ENCODE results near the gene LRP10. TPM values are rescaled to one million over a fixed set of nuclear protein-coding genes. Genes with fewer than 3 reads are reported as not detected.

LRP10 gene
- polyA plus RNA-seq, 1 donor from 2014 or later = 0.22 TPM

DNA sequence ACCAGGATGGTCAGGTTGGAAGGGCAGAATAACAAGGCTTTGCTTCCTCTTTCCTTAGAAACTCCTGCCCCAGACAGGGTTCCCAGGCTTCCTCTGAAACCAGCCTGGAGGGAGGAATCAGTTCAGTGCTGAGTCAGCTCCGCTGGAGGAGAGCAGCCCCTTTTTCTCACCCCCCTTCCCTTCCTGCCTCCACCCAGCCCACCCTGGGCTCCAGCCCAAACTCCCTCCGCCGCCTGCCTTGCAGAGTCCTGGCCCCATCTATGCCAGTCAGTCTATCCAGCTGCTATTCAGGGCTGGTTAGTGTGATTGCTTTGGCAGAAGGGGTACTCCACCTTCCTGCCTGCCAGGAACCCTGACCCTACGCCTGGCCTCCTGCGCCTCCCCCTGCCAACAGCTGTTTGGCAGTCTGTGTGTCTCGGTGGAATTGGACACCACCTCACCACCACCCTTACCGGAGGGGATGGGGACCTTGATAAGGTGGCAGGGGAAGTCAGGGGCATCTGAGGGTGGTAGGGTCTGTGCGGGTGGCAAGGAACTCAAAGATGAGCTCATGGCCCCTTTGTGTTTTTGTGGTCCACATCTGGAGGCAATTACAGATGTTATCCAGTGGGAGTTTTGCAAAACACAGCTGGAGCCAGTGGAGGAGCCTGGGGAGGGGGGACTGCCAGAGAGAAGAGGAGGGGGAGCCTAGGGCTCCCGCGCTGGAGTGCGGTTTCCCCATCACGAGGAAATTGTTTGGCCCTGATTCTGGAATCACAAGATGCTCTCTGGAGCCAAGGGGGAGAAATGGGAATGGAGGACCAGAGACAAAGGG is 23.0 kb upstream of the LRP10 start:
- Histone ChIP-seq H2AFZ (ENCODE audit: low read depth, low read length) (no peak overlapping the region), H3F3A (ENCODE audit: insufficient read depth, low read length, poor library complexity, severe bottlenecking) (no peaks in the 10 kb centered on the region), H3K9me3 (ENCODE audit: low read length) (no peaks in the 10 kb centered on the region), H3K27me3 (ENCODE audit: insufficient read depth, low read depth, low read length) (no peaks in the 10 kb centered on the region), H3K9ac (ENCODE audit: low read length) (no peak overlapping the region), H3K9me2 (ENCODE audit: insufficient read depth, low read length) (no peaks in the 10 kb centered on the region), H3K27ac (ENCODE audit: low read length) (no peak overlapping the region), H4K20me1 (ENCODE audit: insufficient read depth) (no peaks in the 10 kb centered on the region), H3K4me3 (ENCODE audit: low read length) (no peak overlapping the region), H3K79me2 (replicated peaks; ENCODE audit: insufficient read depth, low read length) (no peaks in the 10 kb centered on the region), H3K4me2 (ENCODE audit: low read length) (no peak overlapping the region), H3K36me3 (ENCODE audit: insufficient read depth, low read length) (no peaks in the 10 kb centered on the region)
- TF ChIP-seq, protein P1, sequence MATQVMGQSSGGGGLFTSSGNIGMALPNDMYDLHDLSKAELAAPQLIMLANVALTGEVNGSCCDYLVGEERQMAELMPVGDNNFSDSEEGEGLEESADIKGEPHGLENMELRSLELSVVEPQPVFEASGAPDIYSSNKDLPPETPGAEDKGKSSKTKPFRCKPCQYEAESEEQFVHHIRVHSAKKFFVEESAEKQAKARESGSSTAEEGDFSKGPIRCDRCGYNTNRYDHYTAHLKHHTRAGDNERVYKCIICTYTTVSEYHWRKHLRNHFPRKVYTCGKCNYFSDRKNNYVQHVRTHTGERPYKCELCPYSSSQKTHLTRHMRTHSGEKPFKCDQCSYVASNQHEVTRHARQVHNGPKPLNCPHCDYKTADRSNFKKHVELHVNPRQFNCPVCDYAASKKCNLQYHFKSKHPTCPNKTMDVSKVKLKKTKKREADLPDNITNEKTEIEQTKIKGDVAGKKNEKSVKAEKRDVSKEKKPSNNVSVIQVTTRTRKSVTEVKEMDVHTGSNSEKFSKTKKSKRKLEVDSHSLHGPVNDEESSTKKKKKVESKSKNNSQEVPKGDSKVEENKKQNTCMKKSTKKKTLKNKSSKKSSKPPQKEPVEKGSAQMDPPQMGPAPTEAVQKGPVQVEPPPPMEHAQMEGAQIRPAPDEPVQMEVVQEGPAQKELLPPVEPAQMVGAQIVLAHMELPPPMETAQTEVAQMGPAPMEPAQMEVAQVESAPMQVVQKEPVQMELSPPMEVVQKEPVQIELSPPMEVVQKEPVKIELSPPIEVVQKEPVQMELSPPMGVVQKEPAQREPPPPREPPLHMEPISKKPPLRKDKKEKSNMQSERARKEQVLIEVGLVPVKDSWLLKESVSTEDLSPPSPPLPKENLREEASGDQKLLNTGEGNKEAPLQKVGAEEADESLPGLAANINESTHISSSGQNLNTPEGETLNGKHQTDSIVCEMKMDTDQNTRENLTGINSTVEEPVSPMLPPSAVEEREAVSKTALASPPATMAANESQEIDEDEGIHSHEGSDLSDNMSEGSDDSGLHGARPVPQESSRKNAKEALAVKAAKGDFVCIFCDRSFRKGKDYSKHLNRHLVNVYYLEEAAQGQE (IDR thresholded peaks at IDR 0.05; ENCODE audit: borderline replicate concordance) = no peak

DNA sequence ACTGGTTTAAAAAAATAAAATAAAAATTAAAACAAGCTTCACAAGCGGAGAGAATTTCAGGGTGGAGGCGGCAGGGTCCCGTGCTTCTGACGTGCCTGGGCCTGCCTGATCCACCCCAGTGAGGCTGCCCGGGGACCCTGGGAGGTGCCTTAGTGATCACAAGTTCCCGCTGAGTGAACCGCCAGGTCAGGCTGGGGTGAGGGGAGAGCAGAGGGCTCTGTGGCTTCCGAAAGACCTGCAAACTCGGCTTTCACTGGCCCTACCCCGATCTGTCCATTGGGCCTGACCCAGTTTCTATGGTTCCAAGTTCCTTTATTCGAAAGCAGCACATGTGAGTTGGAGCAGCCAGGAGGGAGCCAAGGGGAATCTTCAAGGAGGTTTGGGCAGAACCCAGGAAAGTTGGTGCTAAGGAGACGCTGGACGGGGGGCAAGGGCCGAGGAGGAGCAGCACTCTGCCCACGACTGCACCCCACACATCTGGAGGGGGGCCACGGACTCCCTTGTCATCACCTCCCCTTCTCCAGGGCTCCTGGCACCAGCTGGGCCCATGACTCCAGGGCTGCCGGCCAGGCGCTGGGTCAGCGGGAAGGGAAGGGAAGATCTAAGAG is 22.2 kb upstream of the LRP10 start:
- Histone ChIP-seq H3K4me3 (ENCODE audit: low read length) (no peak overlapping the region), H3K36me3 (ENCODE audit: insufficient read depth, low read length) (no peaks in the 10 kb centered on the region), H4K20me1 (ENCODE audit: insufficient read depth) (no peaks in the 10 kb centered on the region), H3K27ac (ENCODE audit: low read length) (no peak overlapping the region), H3K9ac (ENCODE audit: low read length) (no peak overlapping the region), H3K79me2 (replicated peaks; ENCODE audit: insufficient read depth, low read length) (no peaks in the 10 kb centered on the region), H3K9me2 (ENCODE audit: insufficient read depth, low read length) (no peaks in the 10 kb centered on the region), H3K27me3 (ENCODE audit: insufficient read depth, low read depth, low read length) (no peaks in the 10 kb centered on the region), H3K9me3 (ENCODE audit: low read length) (no peaks in the 10 kb centered on the region), H2AFZ (ENCODE audit: low read depth, low read length) (no peak overlapping the region), H3K4me2 (ENCODE audit: low read length) (no peak overlapping the region), H3F3A (ENCODE audit: insufficient read depth, low read length, poor library complexity, severe bottlenecking) (no peaks in the 10 kb centered on the region)
- no peak for TF ChIP-seq EP300 (conservative IDR thresholded peaks at IDR 0.05; ENCODE audit: poor library complexity, severe bottlenecking)

GRCh38 chr14:22850944-22851764 is 20.4 kb upstream of the LRP10 start:
- no peak overlapping the region for H3K4me3 ChIP-seq (ENCODE audit: low read length)
- H3K9ac ChIP-seq (ENCODE audit: low read length) = no peak overlapping the region
- H3K79me2 ChIP-seq (replicated peaks; ENCODE audit: insufficient read depth, low read length) = no peaks in the 10 kb centered on the region
- H3F3A ChIP-seq (ENCODE audit: insufficient read depth, low read length, poor library complexity, severe bottlenecking) = no peaks in the 10 kb centered on the region
- no peak overlapping the region for H2AFZ ChIP-seq (ENCODE audit: low read depth, low read length)
- no peak overlapping the region for H3K27ac ChIP-seq (ENCODE audit: low read length)
- H3K4me2 ChIP-seq (ENCODE audit: low read length) = no peak overlapping the region
- no peaks in the 10 kb centered on the region for H3K27me3 ChIP-seq (ENCODE audit: insufficient read depth, low read depth, low read length)
- H3K9me2 ChIP-seq (ENCODE audit: insufficient read depth, low read length) = no peaks in the 10 kb centered on the region
- TF ChIP-seq RAD21 (conservative IDR thresholded peaks at IDR 0.05) (no peak), EZH2 (IDR thresholded peaks at IDR 0.05; ENCODE audit: borderline replicate concordance, insufficient read depth, low read length, poor library complexity, severe bottlenecking) (no peak), SMC3 (conservative IDR thresholded peaks at IDR 0.05; ENCODE audit: poor library complexity) (no peak), MXI1 (conservative IDR thresholded peaks at IDR 0.05; ENCODE audit: poor library complexity, severe bottlenecking) (no peak), EP300 (conservative IDR thresholded peaks at IDR 0.05; ENCODE audit: poor library complexity, severe bottlenecking) (no peak), POLR2AphosphoS5 (IDR thresholded peaks at IDR 0.05) (no peak), TAF1 (IDR thresholded peaks at IDR 0.05; ENCODE audit: low read depth) (no peak)
- TF ChIP-seq, protein P2, sequence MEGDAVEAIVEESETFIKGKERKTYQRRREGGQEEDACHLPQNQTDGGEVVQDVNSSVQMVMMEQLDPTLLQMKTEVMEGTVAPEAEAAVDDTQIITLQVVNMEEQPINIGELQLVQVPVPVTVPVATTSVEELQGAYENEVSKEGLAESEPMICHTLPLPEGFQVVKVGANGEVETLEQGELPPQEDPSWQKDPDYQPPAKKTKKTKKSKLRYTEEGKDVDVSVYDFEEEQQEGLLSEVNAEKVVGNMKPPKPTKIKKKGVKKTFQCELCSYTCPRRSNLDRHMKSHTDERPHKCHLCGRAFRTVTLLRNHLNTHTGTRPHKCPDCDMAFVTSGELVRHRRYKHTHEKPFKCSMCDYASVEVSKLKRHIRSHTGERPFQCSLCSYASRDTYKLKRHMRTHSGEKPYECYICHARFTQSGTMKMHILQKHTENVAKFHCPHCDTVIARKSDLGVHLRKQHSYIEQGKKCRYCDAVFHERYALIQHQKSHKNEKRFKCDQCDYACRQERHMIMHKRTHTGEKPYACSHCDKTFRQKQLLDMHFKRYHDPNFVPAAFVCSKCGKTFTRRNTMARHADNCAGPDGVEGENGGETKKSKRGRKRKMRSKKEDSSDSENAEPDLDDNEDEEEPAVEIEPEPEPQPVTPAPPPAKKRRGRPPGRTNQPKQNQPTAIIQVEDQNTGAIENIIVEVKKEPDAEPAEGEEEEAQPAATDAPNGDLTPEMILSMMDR (IDR thresholded peaks at IDR 0.05; ENCODE audit: poor library complexity, severe bottlenecking) = no peak
- TF ChIP-seq, protein P1 (IDR thresholded peaks at IDR 0.05; ENCODE audit: borderline replicate concordance) = no peak
- H3K9me3 ChIP-seq (ENCODE audit: low read length) = no peaks in the 10 kb centered on the region
- H3K36me3 ChIP-seq (ENCODE audit: insufficient read depth, low read length) = no peaks in the 10 kb centered on the region
- no peaks in the 10 kb centered on the region for H4K20me1 ChIP-seq (ENCODE audit: insufficient read depth)

All from neural cell (in vitro differentiated cells).